ENCODE data around the gene MAX. TPM values are rescaled to one million over a fixed set of nuclear protein-coding genes. Genes with fewer than 3 reads are reported as not detected.

The MAX gene
- total and polyA plus RNA-seq, 3 donors from 2014 or later: 53.1 to 56.7 (median 56.4) TPM

DNA sequence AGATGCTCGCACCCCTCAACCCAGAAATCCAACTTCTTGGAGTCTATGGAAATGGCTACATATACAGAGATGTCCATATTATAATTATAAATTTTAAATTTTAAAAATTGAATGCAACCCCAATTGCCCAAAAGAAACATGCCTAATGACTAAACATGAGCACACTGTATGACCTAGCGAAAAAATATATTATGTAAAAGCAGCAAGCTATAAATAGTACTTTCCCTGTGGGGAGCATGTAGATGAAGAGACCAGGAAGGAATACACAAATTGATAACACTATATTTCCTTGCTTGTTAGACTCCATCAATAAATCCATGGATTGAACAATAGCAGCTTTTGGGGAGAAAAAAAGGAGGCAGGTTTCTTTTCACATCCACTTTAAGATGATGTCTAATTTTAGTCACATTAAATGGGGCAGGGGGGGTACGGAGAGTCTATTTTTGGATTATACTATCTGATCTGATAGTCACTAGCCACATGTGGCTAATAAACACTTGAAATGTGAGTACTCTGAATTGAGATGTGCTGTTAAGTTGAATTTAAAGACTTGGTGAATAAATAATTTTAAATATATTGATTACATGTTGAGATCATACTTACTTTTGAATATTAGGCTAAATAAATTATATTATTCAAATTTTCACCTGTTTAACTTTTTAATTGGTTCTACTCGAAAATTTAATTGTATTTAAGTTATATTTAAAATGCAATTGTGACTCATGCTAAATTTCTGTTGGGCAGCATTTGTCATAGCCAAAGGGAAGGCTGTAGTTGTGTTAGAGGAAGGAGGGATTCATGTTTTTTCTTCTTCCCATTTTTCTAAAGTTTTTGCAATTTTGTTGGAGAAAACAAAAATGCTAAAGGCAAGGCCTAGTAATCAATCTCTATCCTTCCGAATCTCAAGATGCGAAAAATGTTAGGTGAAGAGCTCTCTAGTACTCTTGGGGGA is 17.5 kb downstream of the MAX start:
- TF ChIP-seq, protein P1, sequence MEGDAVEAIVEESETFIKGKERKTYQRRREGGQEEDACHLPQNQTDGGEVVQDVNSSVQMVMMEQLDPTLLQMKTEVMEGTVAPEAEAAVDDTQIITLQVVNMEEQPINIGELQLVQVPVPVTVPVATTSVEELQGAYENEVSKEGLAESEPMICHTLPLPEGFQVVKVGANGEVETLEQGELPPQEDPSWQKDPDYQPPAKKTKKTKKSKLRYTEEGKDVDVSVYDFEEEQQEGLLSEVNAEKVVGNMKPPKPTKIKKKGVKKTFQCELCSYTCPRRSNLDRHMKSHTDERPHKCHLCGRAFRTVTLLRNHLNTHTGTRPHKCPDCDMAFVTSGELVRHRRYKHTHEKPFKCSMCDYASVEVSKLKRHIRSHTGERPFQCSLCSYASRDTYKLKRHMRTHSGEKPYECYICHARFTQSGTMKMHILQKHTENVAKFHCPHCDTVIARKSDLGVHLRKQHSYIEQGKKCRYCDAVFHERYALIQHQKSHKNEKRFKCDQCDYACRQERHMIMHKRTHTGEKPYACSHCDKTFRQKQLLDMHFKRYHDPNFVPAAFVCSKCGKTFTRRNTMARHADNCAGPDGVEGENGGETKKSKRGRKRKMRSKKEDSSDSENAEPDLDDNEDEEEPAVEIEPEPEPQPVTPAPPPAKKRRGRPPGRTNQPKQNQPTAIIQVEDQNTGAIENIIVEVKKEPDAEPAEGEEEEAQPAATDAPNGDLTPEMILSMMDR (IDR thresholded peaks at IDR 0.05): no peak
- TF ChIP-seq POLR2A (IDR thresholded peaks at IDR 0.05): no peak
- intact Hi-C loops (cut with DNase I; ENCODE audit: low total_unique reads): no loop called here
- Histone ChIP-seq H3K4me1 (peaks cover 26% of the 10 kb centered on the region), H3K27me3 (no peaks in the 10 kb centered on the region), H3K9me3 (no peaks in the 10 kb centered on the region), H3K36me3 (ENCODE audit: low read depth, missing control alignments) (no peaks in the 10 kb centered on the region), H3K4me3 (no peak overlapping the region), H3K27ac (peak overlapping the region in 1 of 2 donors; percentile 20)
- no peak for DNase-seq
- 80 to 87% methylated on average over 6 of the region's 6 CpGs for WGBS, 2 donors

DNA sequence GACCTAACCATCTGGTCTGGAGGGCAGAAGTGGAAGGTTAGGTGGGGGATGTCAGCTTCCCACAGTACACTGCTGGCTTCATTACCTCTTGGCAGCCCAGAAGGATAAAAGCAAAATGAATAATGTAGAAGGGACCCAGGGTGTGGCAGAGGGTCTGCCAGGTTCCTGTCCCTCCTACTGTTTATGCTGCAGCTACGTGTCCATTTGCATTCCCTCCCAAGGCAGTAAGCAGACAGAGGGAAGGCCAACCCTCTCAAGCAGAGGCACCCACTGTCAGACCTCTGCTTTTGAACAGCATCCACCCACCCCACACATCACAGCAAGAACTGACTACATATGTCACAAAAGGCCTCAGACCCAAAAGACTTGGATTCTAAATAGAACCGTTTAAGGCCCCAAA is 19.4 kb downstream of the MAX start:
- H3K36me3 ChIP-seq (ENCODE audit: low read depth, missing control alignments): no peaks in the 10 kb centered on the region
- WGBS, 2 donors: 56 to 72% methylated on average over 1 to 2 of the region's 2 CpGs
- DNase-seq: no peak
- no peaks in the 10 kb centered on the region for H3K27me3 ChIP-seq
- peaks cover 27% of the 10 kb centered on the region for H3K4me1 ChIP-seq
- H3K27ac ChIP-seq: peak overlapping the region in 1 of 2 donors; percentile 82
- no peak for TF ChIP-seq POLR2A (IDR thresholded peaks at IDR 0.05)
- TF ChIP-seq, protein P1 (IDR thresholded peaks at IDR 0.05): no peak
- no peak overlapping the region for H3K4me3 ChIP-seq
- intact Hi-C loops (cut with DNase I; ENCODE audit: low total_unique reads): no loop called here
- H3K9me3 ChIP-seq: no peaks in the 10 kb centered on the region

DNA sequence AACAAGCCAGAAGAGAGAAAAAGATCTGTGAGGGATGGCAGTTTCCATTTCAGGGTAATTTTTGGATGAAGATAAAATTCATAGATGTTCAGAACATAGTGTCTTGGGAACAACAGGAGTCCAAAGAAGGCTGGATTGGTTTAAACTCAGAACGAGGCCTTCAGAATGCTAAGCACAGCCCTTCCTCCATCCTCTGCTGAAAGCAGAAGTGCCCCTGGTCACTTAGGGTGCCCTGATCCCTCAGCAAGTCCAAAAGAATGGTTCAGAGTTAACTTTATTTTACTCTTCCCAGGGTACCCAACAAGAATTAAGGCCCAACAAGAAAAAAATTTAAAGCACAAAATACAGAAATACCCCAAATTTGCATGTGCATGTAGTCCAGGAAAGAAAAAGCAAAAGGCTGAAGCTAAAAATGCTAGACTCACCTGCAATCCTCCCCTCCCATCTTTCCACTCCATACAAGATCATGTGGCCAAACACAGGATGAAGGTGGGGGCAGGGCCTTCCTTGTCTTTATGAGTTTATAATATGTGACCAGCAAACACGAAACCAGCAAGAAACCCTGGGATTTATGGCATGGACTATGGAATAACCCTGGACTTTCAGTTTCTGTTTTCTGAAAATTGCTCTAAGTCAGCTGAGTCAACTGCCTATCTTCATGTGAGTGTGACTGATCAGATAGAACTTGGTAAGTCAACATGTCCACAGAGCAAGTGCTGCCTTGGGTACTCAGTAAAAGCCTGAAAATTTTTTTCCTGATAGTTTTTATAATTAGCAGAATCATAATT is 21.2 kb downstream of the MAX start:
- intact Hi-C loops (cut with DNase I; ENCODE audit: low total_unique reads): no loop called here
- WGBS, 2 donors: 40 to 41% methylated on average over 2 of the region's 2 CpGs
- Histone ChIP-seq H3K4me3 (no peak overlapping the region), H3K4me1 (peaks cover 27% of the 10 kb centered on the region), H3K27me3 (no peaks in the 10 kb centered on the region), H3K36me3 (ENCODE audit: low read depth, missing control alignments) (no peaks in the 10 kb centered on the region), H3K9me3 (no peaks in the 10 kb centered on the region), H3K27ac (peak overlapping the region; percentile 25 to 82)
- no peak for TF ChIP-seq POLR2A (IDR thresholded peaks at IDR 0.05)
- TF ChIP-seq, protein P1 (IDR thresholded peaks at IDR 0.05): no peak
- DNase-seq: no peak

DNA sequence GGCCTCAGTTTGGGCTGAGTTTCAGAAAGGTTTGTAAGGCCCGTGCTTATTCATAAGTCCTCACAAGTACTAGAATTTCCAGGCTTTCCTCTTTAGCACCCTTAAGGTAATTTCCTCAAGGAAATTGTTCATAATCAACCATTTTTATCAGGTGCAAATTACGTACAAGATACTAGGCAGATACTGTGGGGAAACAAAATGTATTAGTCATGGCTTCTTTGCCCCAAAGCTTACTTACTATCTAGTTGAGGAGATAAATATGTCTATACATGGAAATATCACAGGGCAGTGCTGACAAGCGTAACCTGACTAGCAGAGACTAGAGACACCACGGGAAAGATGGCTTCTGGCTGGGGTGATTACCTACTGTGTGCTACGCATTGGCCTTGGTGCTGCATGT is 22.5 kb downstream of the MAX start:
- Histone ChIP-seq H3K4me3 (no peak overlapping the region), H3K27ac (peak overlapping the region in 1 of 2 donors; percentile 82), H3K9me3 (no peaks in the 10 kb centered on the region), H3K36me3 (ENCODE audit: low read depth, missing control alignments) (no peaks in the 10 kb centered on the region), H3K27me3 (no peaks in the 10 kb centered on the region), H3K4me1 (peaks cover 27% of the 10 kb centered on the region)
- DNase-seq: no peak
- WGBS, 2 donors: 90 to 92% methylated on average over 5 of the region's 5 CpGs
- TF ChIP-seq POLR2A (IDR thresholded peaks at IDR 0.05): no peak
- TF ChIP-seq, protein P1 (IDR thresholded peaks at IDR 0.05): no peak
- intact Hi-C loops (cut with DNase I; ENCODE audit: low total_unique reads): no loop called here
